ENCODE data around the gene GALNT1.

Gene GALNT1

GRCh38 chr18:35728676-35729075 is 147.1 kb downstream of the GALNT1 start:
- no peak for DNase-seq

GRCh38 chr18:35729991-35730668 is 148.6 kb downstream of the GALNT1 start:
- DNase-seq = no peak

- no peak for DNase-seq
Measured at GRCh38 chr18:35730691-35731370, 149.3 kb downstream of the GALNT1 start.

GRCh38 chr18:35731701-35732100 is 150.2 kb downstream of the GALNT1 start:
- no peak for DNase-seq

- DNase-seq = no peak
Measured at GRCh38 chr18:35732162-35732561, 150.6 kb downstream of the GALNT1 start.

GRCh38 chr18:35732636-35733035 is 151.1 kb downstream of the GALNT1 start:
- DNase-seq = no peak

GRCh38 chr18:35733408-35733807 is 151.9 kb downstream of the GALNT1 start:
- no peak for DNase-seq

- no peak for DNase-seq
Measured at GRCh38 chr18:35736696-35737095, 155.2 kb downstream of the GALNT1 start.

GRCh38 chr18:35739778-35740177 is 158.2 kb downstream of the GALNT1 start:
- no peak for DNase-seq

GRCh38 chr18:35740656-35741055 is 159.1 kb downstream of the GALNT1 start:
- DNase-seq = no peak

GRCh38 chr18:35743916-35744315 is 162.4 kb downstream of the GALNT1 start:
- DNase-seq = no peak

GRCh38 chr18:35745814-35746213 is 164.3 kb downstream of the GALNT1 start:
- DNase-seq = no peak

GRCh38 chr18:35746826-35747339 is 165.3 kb downstream of the GALNT1 start:
- DNase-seq = no peak

- DNase-seq = no peak
Measured at GRCh38 chr18:35747894-35748472, 166.4 kb downstream of the GALNT1 start.

- DNase-seq = no peak
Measured at GRCh38 chr18:35749701-35750100, 168.2 kb downstream of the GALNT1 start.

- DNase-seq = no peak
Measured at GRCh38 chr18:35750929-35751328, 169.4 kb downstream of the GALNT1 start.

GRCh38 chr18:35753306-35753910 is 171.9 kb downstream of the GALNT1 start:
- no peak for DNase-seq

- no peak for DNase-seq
Measured at GRCh38 chr18:35754464-35754863, 172.9 kb downstream of the GALNT1 start.

- no peak for DNase-seq
Measured at GRCh38 chr18:35755369-35755768, 173.8 kb downstream of the GALNT1 start.

GRCh38 chr18:35756506-35757117 is 175.1 kb downstream of the GALNT1 start:
- DNase-seq = peak; percentile 28
